Stimulated activated CD4-positive, alpha-beta T cell treated with anti-CD3 and anti-CD28 coated beads, Interleukin-15, amount 100 ng/mL, for 24 hours (primary cell): ENCODE measurements around the gene CFAP90.

ENCODE experiments used
- DNase-seq: peaks from one replicate; pipeline ENCODE4 v3.0.0-alpha.2; 2020

The CFAP90 gene

DNA sequence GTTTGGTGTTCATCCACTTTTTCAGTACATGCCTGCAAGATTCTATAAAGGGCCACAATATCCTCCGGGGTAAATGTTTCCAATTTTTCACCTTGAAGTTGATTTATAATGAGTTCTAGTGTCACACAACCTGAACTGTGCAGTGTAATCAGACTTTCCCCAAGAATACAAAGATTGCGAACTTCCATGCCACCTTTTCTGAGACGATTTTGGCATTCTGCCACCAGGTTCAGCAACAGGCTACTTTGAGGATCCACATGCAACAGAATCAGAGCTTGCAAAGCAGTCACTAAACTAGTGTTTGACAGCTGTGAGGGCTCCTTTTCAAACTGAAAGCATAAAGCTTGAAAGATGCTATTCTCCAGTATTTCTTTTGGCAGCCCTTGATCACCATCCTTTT, 16.3 kb upstream of the CFAP90 start:
- no peak for DNase-seq

DNA sequence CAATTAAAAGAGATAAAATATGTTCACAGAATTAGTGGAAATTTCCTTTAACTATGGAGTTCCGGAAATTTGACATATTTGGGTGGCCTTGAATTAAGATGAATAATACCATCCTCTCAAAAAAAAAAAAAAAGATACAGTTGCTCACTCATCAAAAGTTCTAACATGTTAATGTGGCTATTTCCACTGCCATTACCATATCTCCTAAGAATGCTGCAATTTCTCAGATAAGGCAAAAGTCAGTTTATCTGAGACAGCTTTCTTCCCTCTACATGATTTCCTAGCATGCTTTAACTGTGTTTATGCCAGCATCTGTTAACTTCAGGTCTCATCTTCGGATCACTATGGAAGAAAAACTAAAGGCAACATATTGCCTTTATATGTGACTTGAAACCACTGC, 15.3 kb upstream of the CFAP90 start:
- no peak for DNase-seq

DNA sequence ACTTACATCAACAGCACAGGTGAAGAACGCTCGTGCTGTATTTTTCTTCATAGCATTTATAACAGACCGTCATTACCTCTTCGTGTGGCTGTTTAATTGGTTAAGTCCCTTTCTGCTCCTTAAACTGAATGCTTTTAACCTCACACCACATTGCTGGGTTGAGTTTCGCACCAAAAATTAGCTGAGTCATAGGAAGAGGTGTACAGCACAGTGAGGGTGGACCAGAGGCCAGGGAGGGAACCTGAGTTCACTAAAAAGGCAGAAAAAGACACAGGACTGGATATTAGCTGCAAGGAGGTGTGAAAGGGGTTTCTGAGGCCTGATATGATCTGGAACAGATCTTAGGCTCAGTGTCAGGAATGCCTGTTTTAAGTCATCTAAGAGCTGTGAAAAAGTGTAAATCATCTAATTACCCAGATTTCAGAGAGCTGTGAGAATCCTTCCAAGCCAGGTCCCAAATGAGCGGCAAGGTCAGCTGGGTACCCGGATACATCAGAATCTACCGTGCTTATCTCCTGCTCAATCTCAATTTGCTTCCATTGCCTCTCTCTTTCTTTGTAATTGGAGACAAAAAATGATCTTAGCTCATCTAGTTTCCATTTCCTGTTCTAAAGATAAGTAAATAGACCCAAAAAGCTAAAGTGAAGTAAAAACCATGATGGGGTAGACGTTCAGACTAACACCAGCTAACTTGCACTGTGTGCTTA, 7.1 kb upstream of the CFAP90 start:
- peak; percentile 20 for DNase-seq

DNA sequence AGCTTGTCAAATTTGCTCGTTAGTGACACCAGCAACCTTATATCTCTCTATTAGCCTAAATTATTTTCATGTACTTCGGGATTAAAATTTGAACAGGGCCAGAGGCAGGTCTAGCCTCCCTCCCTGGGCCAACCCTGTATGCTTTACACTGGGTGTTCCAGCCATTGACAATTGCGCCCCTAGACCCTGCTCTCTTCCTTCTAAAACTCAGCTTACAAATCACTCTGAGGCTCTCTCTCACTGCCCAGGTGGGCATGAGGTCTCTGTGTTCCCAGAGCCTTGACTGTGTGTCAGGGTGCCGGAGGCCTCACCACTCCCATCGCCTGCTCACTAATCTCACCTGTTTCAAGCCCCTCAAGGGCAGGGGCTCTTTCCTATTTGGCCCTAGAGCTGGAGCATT, 6.4 kb upstream of the CFAP90 start:
- DNase-seq: no peak

DNA sequence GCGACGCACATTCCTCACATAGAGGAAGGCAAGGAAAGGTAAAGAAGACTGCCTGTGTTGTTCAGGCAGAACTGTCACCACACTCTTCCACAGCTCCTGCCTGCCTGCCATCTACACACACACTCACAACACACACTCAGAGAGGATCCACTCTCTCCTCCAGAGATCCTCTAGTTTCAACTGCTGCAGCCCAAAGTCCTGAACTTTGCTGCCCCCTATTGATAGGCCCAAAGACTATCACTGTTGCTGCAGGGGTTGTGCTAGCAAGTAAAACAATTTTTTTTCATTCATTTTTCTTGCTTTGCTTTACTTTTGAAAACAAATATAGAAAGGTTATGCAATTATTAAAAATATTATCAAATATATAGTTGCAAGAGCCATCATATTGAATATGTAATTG, 5.9 kb upstream of the CFAP90 start:
- DNase-seq: peak; percentile 24

DNA sequence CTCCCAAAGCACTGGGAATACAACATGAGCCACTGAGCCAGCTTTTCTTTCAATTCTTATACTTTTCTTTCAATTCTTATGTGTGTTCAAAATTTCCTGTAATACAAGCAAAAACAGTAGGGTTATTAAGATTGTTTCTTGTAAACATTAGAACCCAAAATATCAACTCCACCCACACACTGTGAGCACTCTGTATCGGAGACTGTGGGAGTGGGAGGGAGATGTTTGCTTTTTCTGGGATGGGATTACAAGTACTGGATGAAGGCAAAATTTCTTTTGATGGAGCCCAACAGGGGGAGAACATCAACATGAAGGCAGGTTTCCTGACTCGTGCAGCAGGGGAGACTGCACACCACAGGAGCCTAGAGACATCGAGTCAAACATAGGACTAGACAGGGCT, 4.7 kb upstream of the CFAP90 start:
- DNase-seq: no peak

DNA sequence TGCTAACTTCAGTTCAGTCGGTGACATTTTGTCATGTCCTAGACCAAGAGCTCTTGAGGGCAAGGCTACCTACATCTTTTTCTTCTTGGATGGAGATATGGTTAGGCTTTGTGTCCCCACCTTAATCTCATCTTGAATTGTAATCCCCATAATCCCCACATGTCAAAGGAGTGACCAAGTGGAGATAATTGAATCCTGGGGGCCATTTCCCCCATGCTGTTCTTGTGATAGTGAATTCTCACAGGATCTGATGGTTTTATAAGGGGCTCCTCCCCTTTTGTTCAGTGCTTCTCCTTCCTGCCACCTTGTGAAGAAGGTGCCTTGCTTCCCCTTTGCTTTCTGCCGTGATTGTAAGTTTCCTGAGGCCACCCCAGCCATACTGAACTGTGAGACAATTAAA, 2.1 kb upstream of the CFAP90 start:
- DNase-seq: no peak

DNA sequence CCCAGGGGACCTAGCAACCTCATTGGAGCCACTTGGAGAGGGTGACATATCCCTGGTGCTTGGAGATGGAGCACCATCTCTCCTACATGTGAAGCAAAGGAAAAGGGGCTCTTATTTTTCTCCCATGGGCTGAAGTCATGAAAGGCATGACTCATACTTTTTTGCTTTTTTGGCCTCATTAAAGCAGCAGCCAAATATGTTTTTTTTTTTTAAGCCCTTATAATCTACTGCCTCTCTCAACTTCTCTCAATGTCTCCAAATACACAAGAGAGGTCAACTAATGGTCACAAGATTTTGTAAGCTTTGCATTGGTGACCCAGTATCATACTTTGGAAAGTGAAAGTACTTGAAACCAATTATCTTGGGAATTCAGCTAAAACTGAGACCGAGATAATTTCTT, 1.6 kb upstream of the CFAP90 start:
- no peak for DNase-seq

DNA sequence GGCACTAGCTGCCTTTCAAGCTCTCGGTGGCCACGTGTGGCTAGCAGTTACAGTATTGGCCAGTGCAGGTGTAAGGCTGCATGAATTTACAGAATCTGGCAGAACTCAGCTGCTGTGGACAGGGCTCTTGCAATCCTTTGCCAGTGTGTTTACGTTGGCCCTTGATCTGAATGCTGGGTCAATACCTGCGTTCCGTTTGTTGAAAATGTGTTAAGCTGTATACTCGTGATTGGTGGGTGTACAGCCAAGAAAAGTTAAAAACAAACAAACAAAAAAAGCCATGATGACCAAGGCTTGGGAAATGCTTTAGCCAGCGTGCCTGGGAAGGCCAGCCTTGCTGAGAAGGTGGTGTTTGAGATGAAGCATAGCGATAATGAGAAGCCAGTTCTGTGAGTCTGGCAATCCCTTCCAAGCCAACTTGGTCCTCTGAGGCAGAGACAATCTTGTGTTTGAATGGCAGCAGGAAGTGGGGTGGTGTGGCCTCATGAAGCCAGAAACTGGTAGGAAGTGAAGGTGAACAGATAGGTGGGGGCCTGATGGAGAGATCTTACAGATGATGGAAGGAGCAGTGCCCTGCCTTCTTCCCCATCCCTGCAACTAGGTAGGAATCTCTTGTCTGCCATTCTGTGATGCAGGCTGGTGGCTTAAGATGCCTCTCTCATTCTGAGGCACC, 820 bp upstream of the CFAP90 start:
- no peak for DNase-seq

DNA sequence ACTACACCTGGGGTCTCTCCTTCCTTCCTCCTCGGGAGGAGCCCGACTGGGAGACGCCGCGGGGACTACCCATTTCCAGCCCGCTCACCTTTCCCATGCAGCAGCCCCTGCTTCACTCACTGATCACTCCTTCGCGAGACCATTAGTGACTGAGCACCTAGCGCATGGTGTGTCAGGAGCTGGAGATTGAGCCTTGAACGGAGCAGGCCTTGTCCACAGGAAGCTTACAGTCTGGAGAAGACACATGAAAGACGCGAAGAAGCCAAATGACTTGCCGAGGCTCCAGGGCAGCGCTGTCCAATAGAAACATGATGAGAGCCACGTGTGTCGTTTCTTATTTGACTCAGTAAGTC, 283 bp upstream of the CFAP90 start:
- DNase-seq: no peak

DNA sequence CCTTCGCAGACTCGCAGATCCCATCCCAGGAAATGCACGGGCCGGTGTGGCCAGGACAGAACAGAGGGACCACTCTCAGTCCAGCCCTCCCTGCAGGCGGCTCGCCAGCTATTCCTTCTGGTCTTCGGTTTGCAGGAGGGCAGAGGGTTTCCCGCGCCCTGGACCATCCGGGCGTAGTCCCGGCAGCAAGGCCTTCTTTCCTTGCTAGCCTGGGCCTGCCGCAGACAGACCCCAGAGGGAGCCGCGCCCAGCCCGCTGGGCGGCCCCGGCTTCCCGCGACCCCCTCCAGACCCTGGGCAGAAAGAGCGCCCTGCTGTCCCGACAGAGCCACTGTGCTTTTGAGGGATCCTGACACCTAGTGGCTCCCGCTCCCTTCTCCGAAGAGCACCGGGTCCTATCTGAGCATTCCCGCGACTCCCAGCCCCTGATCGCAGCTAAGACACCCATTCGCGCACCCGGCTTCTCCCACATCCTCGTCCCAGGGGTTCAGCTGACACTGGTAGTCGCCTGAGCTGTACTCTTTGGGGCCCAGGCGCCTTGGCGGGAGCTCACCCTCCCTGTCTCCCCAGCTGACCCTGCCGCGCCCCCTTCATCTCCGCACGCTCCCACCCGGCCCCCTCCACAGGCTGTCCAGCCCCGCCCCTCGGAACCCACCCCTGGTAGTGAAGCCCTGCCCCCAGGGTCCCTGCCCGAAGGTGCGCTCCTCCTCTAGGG, 1.1 kb downstream of the CFAP90 start:
- DNase-seq: peak; percentile 21

DNA sequence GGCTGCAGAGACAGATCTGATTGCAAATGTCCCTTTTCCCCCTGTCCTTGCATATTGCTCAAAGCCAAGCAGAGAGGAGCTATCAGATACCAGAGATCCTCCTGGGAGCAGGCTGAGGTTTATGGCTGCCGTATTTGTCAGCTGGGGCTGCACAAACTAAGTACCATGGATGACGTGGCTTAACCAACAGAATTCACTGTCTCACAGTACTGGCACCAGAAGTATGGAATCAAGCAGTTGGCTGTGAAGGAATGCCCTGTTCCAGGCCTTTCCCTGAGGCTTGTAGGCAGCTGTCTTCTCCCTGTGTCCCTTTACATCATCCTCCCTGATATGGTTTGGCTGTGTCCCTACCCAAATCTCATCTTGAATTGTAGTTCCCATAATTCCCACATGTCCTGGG, 2.6 kb downstream of the CFAP90 start:
- DNase-seq: no peak

DNA sequence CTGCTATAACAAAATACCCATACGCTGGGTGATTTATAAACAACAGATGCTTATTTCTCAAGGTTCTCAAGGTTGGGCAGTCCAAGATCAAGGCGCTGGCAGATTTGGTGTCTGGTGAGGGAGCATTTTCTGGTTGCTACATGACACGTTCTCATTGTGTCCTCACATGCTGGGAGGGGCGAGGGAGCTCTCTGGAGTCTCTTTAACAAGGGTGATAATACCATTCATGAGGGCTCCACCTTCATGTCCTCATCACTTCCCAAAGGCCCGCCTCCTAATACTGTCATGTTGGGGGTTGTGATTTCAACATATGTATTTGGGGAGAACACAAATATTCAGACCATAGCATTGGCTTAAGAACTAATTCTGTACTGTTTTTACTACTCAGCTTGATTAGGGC, 4.6 kb downstream of the CFAP90 start:
- no peak for DNase-seq

DNA sequence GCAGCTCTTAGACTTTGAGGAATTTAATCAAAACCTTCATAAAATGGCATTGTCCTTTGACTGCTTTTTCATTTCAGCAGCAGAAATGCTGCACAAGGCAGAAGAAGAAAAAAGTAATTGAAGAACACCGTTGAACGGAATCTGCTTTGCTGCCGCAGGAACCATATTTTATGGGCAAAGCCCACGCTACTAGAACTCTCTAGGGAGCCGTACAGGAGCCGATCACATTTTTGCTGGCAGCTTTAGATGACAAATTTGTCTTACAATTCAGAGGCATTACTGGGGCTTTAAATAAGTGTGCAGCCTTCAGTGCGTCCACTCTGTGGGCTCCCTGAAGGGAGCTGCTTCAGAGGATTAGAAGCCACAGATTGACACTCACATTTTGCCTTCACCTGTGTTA, 5.4 kb downstream of the CFAP90 start:
- DNase-seq: no peak

DNA sequence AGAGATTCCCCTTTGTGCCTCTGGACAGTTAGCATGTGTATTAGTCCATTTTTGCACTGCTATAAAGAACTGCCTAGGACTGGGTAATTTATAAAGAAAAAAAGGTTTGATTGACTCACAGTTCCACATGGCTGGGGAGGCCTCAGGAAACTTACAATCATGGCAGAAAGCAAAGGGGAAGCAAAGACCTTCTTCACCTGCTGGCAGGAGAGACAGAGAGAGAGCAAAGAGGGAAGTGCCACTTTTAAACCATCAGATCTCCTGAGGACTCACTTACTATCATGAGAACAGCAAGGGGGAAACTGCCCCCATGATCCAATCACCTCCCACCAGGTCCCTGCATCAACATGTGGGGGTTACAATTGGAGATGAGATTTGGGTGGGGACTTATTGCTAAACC, 6.0 kb downstream of the CFAP90 start:
- DNase-seq: no peak

DNA sequence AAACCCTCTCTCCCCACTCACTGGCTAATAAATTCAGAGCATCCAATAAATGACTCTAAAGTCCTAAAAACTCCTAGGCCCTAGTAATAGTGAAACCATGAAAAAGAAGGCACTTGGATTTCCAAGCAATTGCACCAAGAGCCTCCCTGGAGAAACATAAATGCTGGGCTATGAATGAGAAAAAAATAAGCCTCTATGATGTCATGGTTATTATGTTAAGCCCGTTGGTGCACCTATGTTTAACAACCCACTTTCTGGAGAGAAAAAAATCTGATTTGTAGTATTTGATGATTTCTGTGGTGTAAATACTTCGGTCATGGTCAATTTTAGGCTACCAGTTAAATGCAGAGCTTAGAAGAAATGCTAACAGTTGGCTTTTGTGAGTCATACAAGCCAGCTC, 8.4 kb downstream of the CFAP90 start:
- no peak for DNase-seq

DNA sequence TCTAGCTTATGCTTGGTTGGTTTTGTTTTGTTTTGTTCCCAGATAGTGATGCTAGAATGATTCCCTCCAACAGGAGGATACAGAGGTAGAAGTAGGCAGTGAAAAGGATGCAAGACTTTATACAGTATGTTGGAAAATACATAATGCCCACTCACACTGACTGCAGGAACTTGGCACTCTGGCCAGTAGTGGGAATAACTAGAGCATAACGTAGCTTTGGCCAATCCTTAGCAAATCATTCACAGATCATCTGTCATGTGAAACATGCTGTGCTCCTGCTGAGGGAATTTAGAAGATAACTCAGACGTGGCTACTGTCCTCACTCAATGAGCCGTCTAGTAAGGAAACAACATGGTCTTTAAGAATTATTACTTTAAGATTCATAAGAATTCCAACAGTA, 13.5 kb downstream of the CFAP90 start:
- no peak for DNase-seq

DNA sequence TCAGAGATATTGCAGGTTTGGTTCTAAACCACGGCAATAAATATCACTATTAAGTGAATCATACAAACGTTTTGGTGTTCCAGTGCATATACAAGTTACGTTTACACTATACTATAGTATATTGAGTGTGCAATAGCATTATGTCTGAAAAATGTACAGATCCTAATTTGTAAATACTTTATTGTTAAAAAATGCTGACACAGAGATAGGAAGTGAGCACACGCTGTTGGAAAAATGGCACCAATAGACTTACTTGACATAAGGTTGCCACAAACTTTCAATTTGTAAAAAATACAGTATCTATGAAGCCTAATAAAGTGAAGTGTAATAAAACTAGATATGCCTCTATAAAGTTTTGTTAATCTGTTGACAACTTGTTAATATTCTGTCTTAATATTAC, 16.0 kb downstream of the CFAP90 start:
- no peak for DNase-seq

DNA sequence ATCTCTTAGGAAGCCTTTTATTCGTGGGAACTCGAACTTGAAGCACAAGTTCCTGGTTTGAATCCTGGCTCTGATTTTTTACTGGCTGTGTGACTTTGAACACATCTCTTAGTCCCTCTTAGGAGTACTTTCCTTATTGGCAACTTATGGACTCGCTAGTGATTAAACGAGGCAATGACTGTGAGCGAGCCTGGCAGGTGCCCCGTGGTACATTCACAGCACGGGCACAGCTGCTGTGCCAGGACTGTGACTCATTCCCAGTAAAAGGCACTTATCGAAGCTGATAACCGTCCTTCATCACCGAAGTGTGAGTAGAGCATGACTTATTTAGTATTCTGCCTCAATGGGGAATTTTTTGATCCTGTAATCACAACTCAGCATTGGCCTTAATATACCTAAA, 22.7 kb downstream of the CFAP90 start:
- no peak for DNase-seq

DNA sequence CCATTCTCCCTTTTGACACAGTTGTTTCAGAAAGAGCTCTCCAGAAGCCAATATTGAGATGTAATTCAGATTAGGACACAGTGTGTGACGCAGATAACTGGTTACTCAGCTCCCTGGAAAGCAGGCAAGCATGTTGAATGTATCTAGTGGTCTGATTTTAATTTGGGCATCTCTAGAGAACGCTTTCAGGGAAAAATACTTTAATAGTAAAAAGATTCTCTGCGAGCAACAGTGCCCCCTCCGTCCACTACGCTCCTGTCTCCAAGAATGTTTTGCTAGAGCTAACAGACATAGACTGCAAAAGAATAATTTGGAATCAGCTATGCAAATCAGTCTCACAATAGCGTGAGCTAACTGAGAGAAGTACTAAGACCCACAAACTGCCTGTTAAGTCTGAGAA, 23.3 kb downstream of the CFAP90 start:
- DNase-seq: no peak

DNA sequence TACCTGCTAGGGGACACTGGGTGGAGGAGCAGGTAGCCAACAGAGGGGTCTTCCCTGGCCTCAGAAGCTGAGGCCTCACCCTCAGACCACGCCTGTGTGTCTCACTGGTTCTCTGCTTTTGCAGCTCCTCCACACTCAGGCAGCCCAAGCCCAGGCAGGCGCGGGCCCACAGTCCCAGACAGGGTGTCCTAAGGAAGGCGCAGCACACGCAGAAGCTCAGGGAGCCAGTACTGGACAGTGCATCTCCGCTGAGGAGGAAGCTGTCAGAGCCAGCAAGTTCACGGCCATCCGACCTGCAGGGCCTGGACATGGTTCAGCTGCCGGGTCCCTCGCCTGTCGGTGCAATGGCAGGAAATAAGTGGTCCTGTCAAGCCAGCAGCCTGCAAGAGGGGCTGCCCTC, 25.3 kb downstream of the CFAP90 start:
- no peak for DNase-seq

DNA sequence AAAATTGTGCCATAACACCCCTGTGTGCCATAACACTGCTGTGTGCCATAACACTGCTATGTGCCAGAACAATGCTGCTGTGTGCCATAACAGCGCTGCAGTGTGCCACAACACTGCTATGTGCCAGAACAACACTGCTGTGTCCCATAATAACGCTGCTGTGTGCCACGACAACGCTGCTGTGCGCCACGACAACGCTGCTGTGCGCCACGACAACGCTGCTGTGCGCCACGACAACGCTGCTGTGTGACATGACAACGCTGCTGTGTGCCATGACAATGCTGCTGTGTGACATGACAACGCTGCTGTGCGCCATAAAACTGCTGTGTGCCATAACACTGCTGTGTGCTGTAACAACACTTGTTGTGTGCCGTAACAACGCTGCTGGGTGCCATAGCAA, 25.9 kb downstream of the CFAP90 start:
- no peak for DNase-seq

DNA sequence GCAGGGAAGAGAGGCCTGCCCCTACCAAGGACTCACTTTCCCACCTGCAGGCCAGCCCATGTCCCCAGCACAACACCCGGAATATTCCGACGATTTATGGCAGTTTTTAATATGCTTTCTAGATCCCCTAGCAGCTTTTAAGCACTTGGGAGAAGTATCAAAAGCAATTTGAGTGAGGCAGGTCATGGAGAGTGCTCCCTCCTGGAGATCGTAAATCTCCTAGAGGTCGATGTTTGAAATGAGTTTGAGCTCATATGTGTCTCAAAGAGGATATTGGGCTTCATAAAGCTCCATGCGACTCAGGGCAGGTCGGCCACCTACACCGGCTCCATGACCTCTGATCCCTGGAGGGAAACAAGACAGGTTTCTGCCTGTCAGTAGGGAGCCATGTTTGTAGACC, 27.3 kb downstream of the CFAP90 start:
- DNase-seq: no peak

DNA sequence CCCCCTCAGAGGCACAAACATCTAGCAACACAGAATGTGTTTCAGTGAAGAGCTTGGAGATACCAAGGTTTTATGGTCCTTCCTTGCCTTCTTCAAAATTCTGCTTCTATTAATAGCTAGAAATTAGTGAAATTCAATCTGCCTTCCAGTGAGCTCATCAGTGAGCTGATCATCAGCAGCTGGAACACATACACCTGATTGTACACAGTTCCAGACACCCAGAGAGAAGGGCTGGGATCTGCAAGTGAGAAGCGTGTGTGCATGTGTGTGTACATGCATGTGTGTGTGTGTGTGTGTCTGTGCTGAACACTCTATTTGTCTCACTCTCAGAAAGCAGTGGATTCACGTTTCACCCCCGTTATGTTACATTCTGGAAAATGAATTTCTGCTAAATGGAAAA, 28.5 kb downstream of the CFAP90 start:
- DNase-seq: no peak

DNA sequence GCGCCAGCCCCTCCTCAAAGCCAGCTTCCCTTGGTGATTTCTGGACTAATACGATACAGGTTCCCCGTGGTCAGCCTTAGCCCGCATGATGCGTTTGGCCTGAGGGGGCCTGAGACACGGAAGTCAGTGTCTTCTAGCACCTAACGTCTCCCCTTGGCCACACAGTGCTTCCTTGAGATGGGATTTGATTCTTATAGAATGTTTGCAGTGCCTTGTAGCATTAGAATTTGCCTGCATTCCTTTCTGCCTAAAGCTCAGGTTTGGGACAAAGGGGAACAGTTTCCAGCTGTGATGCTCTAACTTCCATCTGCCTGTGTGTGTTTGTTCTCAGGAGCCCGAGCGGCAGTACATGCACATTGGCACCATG, 34.4 kb downstream of the CFAP90 start:
- DNase-seq: no peak
